GM12878 (cell line): ENCODE results near the gene ALPK1. TPM values are rescaled to one million over a fixed set of nuclear protein-coding genes. Genes with fewer than 3 reads are reported as not detected.

Experiments
- ATAC-seq: fragments of 200-7000 bp; cut with Tn5 transposase; 3 replicates; pipeline ENCODE4 v1.9.1; 2020; ENCODE audit warnings: mild to moderate bottlenecking, moderate library complexity
- BruUV-seq: library from RNA; stranded (reverse); fragments of 400-500 nt; replicated peaks from 2 replicates; lab custom pipeline; 2021; lab: Mats Ljungman, UMichigan
- CTCF ChIA-PET: fragments of 300-600 bp; sonication (Branson Sonifier 250); formaldehyde crosslinking; extraction: SDS; loops from one replicate; lab custom pipeline; 2021; ENCODE audit warnings: inconsistent platforms; lab: Yijun Ruan, JAX
- POLR2A ChIA-PET: fragments of 350-600 bp; formaldehyde crosslinking; extraction: SDS; loops from one replicate; lab custom pipeline; 2021; ENCODE audit warnings: inconsistent platforms; lab: Charles Lee
- RAD21 ChIA-PET: fragments of 300-600 bp; sonication (Branson Sonifier 250); formaldehyde crosslinking; loops from one replicate; lab custom pipeline; 2023; ENCODE audit warnings: antibody characterized with exemption; ENCODE audit not compliant: unreplicated experiment; lab: Charles Lee
- SMC1A ChIA-PET: fragments of 300-600 bp; sonication (Branson Sonifier 250); formaldehyde crosslinking; loops from one replicate; lab custom pipeline; 2023; ENCODE audit not compliant: unreplicated experiment, uncharacterized antibody; lab: Charles Lee
- DNase-seq: peaks from one replicate; pipeline ENCODE4 v3.0.0-alpha.2; 2011; ENCODE audit warnings: low read depth, low spot score
- FAIRE-seq: peaks from 3 replicates; lab custom pipeline; 2011; peaks lifted over from hg19 to GRCh38; lab: Jason Lieb, UNC
- H2AFZ ChIP-seq: 2 replicates; pipeline ENCODE4 v1.6.0; 2011; ENCODE audit warnings: low read depth, low read length, control low read depth; ENCODE audit not compliant: control insufficient read depth
- H3K27ac ChIP-seq: 2 replicates; pipeline ENCODE4 v1.5.1; 2011; ENCODE audit warnings: control low read depth; ENCODE audit not compliant: control insufficient read depth, insufficient read depth
- H3K27me3 ChIP-seq, 2 experiments: replicated peaks in 1 of 2; 2 replicates each; pipeline versions ENCODE4 v1.6.0 to v1.6.1; 2011; ENCODE audit warnings: low read length in 1 of 2; ENCODE audit not compliant: control insufficient read depth in 2 of 2, insufficient read depth in 2 of 2
- H3K36me3 ChIP-seq, 2 experiments: 2 replicates each; pipeline ENCODE4 v1.5.1; 2011; ENCODE audit warnings: low read length in 1 of 2; ENCODE audit not compliant: control insufficient read depth in 2 of 2, insufficient read depth in 2 of 2
- H3K4me1 ChIP-seq: 2 replicates; pipeline ENCODE4 v1.6.1; 2011; ENCODE audit warnings: mild to moderate bottlenecking, low read length, moderate library complexity, mixed read lengths; ENCODE audit not compliant: control insufficient read depth, insufficient read depth
- H3K4me2 ChIP-seq: 2 replicates; pipeline ENCODE4 v1.6.0; 2011; ENCODE audit warnings: control low read depth; ENCODE audit not compliant: control insufficient read depth, insufficient read depth
- H3K4me3 ChIP-seq: fragments of 200-600 bp; sonication (generic); 2 replicates; pipeline ENCODE4 v1.5.1; 2016
- H3K79me2 ChIP-seq: 2 replicates; pipeline ENCODE4 v1.6.0; 2011; ENCODE audit warnings: low read length; ENCODE audit not compliant: control insufficient read depth, insufficient read depth
- H3K9ac ChIP-seq: 2 replicates; pipeline ENCODE4 v1.8.0; 2011; ENCODE audit warnings: low read length, control low read depth, mixed read lengths; ENCODE audit not compliant: control insufficient read depth, insufficient read depth
- H3K9me3 ChIP-seq: replicated peaks from 3 replicates; pipeline ENCODE4 v1.5.1; 2011; ENCODE audit warnings: mild to moderate bottlenecking, low read length; ENCODE audit not compliant: control insufficient read depth, insufficient read depth
- H4K20me1 ChIP-seq: 2 replicates; pipeline ENCODE4 v1.6.0; 2011; ENCODE audit not compliant: control insufficient read depth, insufficient read depth
- ASH2L ChIP-seq: fragments of 300-600, 200-600 bp; sonication (generic); IDR thresholded peaks from 2 replicates; pipeline ENCODE4 v1.6.1; 2017; ENCODE audit warnings: low read depth, mild to moderate bottlenecking, borderline replicate concordance
- HDAC2 ChIP-seq: fragments of 200-600 bp; sonication (generic); IDR thresholded peaks from 2 replicates; pipeline ENCODE4 v1.6.1; 2017
- HDAC6 ChIP-seq: fragments of 200-600 bp; sonication (generic); IDR thresholded peaks from one replicate; pipeline ENCODE4 v1.8.0; 2017; ENCODE audit warnings: antibody characterized with exemption; ENCODE audit not compliant: unreplicated experiment
- JUND ChIP-seq: IDR thresholded peaks from 2 replicates; pipeline ENCODE4 v1.6.1; 2012; ENCODE audit warnings: low read depth, mild to moderate bottlenecking, low read length, improper control_type of control experiment, moderate library complexity
- MTA2 ChIP-seq: fragments of 450-650 bp; IDR thresholded peaks from 2 replicates; pipeline ENCODE4 v1.6.1; 2016; ENCODE audit warnings: low read depth, mild to moderate bottlenecking, moderate library complexity
- MTA3 ChIP-seq: IDR thresholded peaks from 2 replicates; pipeline ENCODE4 v1.6.1; 2012; ENCODE audit warnings: low read length, inconsistent platforms, borderline replicate concordance
- PKNOX1 ChIP-seq: fragments of 450-650 bp; IDR thresholded peaks from 2 replicates; pipeline ENCODE4 v1.6.1; 2016; ENCODE audit warnings: mild to moderate bottlenecking
- PML ChIP-seq: IDR thresholded peaks from 2 replicates; pipeline ENCODE4 v1.6.1; 2012; ENCODE audit warnings: low read length, inconsistent platforms
- POLR2AphosphoS2 ChIP-seq: IDR thresholded peaks from 2 replicates; pipeline ENCODE4 v1.6.1; 2011; ENCODE audit warnings: low read depth, mild to moderate bottlenecking, low read length, improper control_type of control experiment, moderate library complexity
- POLR2AphosphoS5 ChIP-seq: IDR thresholded peaks from 2 replicates; pipeline ENCODE4 v1.6.1; 2011; ENCODE audit warnings: mild to moderate bottlenecking, low read length, inconsistent platforms
- SREBF1 ChIP-seq: IDR thresholded peaks from 2 replicates; pipeline ENCODE4 v1.6.1; 2012; ENCODE audit warnings: mild to moderate bottlenecking, low read length
- TBL1XR1 ChIP-seq: IDR thresholded peaks from 2 replicates; pipeline ENCODE4 v1.6.1; 2012; ENCODE audit warnings: low read depth, low read length, improper control_type of control experiment
- ZNF622 ChIP-seq: fragments of 450-650 bp; IDR thresholded peaks from 2 replicates; pipeline ENCODE4 v1.6.1; 2017; ENCODE audit warnings: mild to moderate bottlenecking, inconsistent platforms
- WGBS: methylation state at CpG from one replicate; pipeline ENCODE4 v1.1.6; 2016; ENCODE audit warnings: low lambda C conversion rate; ENCODE audit not compliant: insufficient replicate concordance, insufficient coverage; ENCODE audit errors: missing lambda C conversion rate; 5-methylcytosine and 5-hydroxymethylcytosine counted together
- in situ Hi-C: fragments of 300-500 bp; cut with MboI; formaldehyde crosslinking; loops from 9 replicates; pipeline ENCODE4 v1.14.3; 2018; ENCODE audit warnings: mixed read lengths
- intact Hi-C: fragments of 100-400 bp; cut with micrococcal nuclease; formaldehyde crosslinking; loops from one replicate; pipeline ENCODE4 v1.14.2; 2022; ENCODE audit not compliant: unreplicated experiment
- polyA plus RNA-seq, 11 experiments: library from polyadenylated mRNA; depleted of rRNA in 4 of 11; unstranded in 6 of 11; stranded (reverse) in 5 of 11; fragments of >200 nt; fragmentation: Nextera tagmentation in 4 of 11; fragmentation: Illumina TruSeq in 1 of 11; extraction: Ambion mirVana in 4 of 11; extraction: Trizol in 1 of 11; gene quantifications; 1 replicate in 1 of 11; 2 replicates in 10 of 11; pipeline versions ENCODE4 v1.2.1 to v1.2.3, GENCODE V29; 2011 to 2016; ENCODE audit warnings: inconsistent platforms in 2 of 11, missing spikeins in 2 of 11, low read depth in 1 of 11
- total RNA-seq, 4 experiments: library from RNA; depleted of rRNA in 3 of 4; stranded (reverse); fragments of >200 nt in 3 of 4; fragmentation: Illumina TruSeq in 1 of 4; extraction: Trizol in 1 of 4; gene quantifications; 2 replicates each; pipeline versions ENCODE4 v1.2.1 to v1.2.3, GENCODE V29; 2013 to 2021
- TF ChIP-seq, protein P1 (sequence below): fragments of 450-650 bp; IDR thresholded peaks from 2 replicates; pipeline ENCODE4 v1.6.1; 2017; ENCODE audit warnings: borderline replicate concordance
- TF ChIP-seq, protein P2 (sequence below): fragments of 450-650 bp; formaldehyde crosslinking; IDR thresholded peaks from 2 replicates; pipeline ENCODE4 v1.5.0; 2022; ENCODE audit warnings: mild to moderate bottlenecking, missing genetic modification characterization
- TF ChIP-seq, protein P3 (sequence below): IDR thresholded peaks from 2 replicates; pipeline ENCODE4 v1.6.1; 2011; ENCODE audit warnings: low read depth, mild to moderate bottlenecking, low read length, moderate library complexity, borderline replicate concordance; ENCODE audit errors: extremely low read depth

The ALPK1 gene
- total and polyA plus RNA-seq, 10 of the 15 experiments (the other 5 are each of a cell fraction or from before 2014, with no cell fraction given), result 8.5 to 32.3 (median 22.6) TPM

GRCh38 chr4:112272292-112272691 lies 24.9 kb upstream of the ALPK1 start:
- RAD21 ChIA-PET, result interaction anchor here (0.9 to 2.7 kb wide), 9 partner anchors 15 to 173 kb away, joined by 3 to 16 read pairs (median 4); no protein-coding TSS in a partner anchor
- Histone ChIP-seq H3K36me3 (peaks cover 6 to 18% of the 10 kb centered on the region in 2 experiments), H3K79me2 (peaks cover 43% of the 10 kb centered on the region), H3K27me3 (no peaks in the 10 kb centered on the region), H3K27ac (no peak overlapping the region), H4K20me1 (no peaks in the 10 kb centered on the region), H3K4me1 (peaks cover 22% of the 10 kb centered on the region), H3K4me2 (no peak overlapping the region), H2AFZ (no peak overlapping the region), H3K4me3 (no peak overlapping the region), H3K9me3 (no peaks in the 10 kb centered on the region), H3K9ac (no peak overlapping the region)
- CTCF ChIA-PET, result interaction anchor here (0.8 to 2.2 kb wide), 8 partner anchors 10 to 252 kb away, joined by 3 to 11 read pairs (median 4); no protein-coding TSS in a partner anchor
- SMC1A ChIA-PET, result interaction anchor here (0.7 to 22.9 kb wide), 16 partner anchors 8 to 264 kb away, joined by 3 to 247 read pairs (median 4); partner anchors contain the start of gene TIFA
- no peak for FAIRE-seq
- intact Hi-C loops (no loop called here), in situ Hi-C loops (no loop called here)
- POLR2A ChIA-PET, result interaction anchor here (0.5 to 2.3 kb wide), 8 partner anchors 14 to 245 kb away, joined by 3 to 7 read pairs (median 4); partner anchors contain the start of gene TIFA
- WGBS, result 73% methylated on average over 4 of the region's 4 CpGs
- ATAC-seq, result no peak
- DNase-seq, result no peak
- no TSS peak for BruUV-seq
- TF ChIP-seq ZNF622, result no peak
- no peak for TF ChIP-seq HDAC6
- TF ChIP-seq PML, result peak; percentile 62; the same call in 1 of the 2 replicates
- TF ChIP-seq, protein P1, sequence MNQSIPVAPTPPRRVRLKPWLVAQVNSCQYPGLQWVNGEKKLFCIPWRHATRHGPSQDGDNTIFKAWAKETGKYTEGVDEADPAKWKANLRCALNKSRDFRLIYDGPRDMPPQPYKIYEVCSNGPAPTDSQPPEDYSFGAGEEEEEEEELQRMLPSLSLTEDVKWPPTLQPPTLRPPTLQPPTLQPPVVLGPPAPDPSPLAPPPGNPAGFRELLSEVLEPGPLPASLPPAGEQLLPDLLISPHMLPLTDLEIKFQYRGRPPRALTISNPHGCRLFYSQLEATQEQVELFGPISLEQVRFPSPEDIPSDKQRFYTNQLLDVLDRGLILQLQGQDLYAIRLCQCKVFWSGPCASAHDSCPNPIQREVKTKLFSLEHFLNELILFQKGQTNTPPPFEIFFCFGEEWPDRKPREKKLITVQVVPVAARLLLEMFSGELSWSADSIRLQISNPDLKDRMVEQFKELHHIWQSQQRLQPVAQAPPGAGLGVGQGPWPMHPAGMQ, result no peak
- TF ChIP-seq TBL1XR1, result no peak
- no peak for TF ChIP-seq JUND
- peak; percentile 63; the same call in 1 of the 2 replicates for TF ChIP-seq POLR2AphosphoS5
- peak; percentile 51; the same call in 1 of the 2 replicates for TF ChIP-seq MTA3
- no peak for TF ChIP-seq MTA2
- TF ChIP-seq, protein P2, sequence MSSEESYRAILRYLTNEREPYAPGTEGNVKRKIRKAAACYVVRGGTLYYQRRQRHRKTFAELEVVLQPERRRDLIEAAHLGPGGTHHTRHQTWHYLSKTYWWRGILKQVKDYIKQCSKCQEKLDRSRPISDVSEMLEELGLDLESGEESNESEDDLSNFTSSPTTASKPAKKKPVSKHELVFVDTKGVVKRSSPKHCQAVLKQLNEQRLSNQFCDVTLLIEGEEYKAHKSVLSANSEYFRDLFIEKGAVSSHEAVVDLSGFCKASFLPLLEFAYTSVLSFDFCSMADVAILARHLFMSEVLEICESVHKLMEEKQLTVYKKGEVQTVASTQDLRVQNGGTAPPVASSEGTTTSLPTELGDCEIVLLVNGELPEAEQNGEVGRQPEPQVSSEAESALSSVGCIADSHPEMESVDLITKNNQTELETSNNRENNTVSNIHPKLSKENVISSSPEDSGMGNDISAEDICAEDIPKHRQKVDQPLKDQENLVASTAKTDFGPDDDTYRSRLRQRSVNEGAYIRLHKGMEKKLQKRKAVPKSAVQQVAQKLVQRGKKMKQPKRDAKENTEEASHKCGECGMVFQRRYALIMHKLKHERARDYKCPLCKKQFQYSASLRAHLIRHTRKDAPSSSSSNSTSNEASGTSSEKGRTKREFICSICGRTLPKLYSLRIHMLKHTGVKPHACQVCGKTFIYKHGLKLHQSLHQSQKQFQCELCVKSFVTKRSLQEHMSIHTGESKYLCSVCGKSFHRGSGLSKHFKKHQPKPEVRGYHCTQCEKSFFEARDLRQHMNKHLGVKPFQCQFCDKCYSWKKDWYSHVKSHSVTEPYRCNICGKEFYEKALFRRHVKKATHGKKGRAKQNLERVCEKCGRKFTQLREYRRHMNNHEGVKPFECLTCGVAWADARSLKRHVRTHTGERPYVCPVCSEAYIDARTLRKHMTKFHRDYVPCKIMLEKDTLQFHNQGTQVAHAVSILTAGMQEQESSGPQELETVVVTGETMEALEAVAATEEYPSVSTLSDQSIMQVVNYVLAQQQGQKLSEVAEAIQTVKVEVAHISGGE, result no peak
- TF ChIP-seq ASH2L, result no peak
- TF ChIP-seq POLR2AphosphoS2, result peak; percentile 73; the same call in 1 of the 2 replicates
- TF ChIP-seq PKNOX1, result no peak
- no peak for TF ChIP-seq HDAC2
- TF ChIP-seq, protein P3, sequence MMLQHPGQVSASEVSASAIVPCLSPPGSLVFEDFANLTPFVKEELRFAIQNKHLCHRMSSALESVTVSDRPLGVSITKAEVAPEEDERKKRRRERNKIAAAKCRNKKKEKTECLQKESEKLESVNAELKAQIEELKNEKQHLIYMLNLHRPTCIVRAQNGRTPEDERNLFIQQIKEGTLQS, result no peak
- no peak for TF ChIP-seq SREBF1
